Measurements from ENCODE around the gene ANTKMT.

DNA sequence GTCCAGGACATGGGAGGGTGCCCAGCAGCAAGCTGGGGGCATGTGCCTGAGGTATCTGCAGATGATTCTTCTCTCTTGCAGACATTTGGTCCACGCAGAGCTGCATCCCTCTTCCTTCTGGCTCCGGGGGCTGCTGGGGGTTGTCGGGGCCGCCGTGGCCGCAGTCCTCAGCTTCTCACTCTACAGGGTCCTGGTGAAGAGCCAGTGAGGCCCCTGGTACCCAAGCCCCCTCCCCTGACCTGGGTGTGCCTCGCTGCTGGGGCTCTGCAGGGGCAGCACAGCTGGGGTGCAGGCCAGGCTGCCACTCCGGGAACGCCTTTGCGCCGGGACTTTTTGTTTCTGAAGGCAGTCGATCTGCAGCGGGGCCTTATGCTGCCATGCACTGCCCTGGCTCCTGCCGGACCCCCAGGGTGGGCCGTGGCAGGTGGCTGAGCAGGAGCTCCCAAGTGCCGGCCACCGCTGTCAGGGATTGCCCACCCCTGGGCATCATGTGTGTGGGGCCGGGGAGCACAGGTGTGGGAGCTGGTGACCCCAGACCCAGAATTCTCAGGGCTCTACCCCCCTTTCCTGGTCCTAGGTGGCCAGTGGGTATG, 47.5 kb upstream of the ANTKMT start:
- peak in 1 of 3 donors; percentile 16 for TF ChIP-seq POLR2AphosphoS5 (IDR thresholded peaks at IDR 0.05)
- TF ChIP-seq, protein P1, sequence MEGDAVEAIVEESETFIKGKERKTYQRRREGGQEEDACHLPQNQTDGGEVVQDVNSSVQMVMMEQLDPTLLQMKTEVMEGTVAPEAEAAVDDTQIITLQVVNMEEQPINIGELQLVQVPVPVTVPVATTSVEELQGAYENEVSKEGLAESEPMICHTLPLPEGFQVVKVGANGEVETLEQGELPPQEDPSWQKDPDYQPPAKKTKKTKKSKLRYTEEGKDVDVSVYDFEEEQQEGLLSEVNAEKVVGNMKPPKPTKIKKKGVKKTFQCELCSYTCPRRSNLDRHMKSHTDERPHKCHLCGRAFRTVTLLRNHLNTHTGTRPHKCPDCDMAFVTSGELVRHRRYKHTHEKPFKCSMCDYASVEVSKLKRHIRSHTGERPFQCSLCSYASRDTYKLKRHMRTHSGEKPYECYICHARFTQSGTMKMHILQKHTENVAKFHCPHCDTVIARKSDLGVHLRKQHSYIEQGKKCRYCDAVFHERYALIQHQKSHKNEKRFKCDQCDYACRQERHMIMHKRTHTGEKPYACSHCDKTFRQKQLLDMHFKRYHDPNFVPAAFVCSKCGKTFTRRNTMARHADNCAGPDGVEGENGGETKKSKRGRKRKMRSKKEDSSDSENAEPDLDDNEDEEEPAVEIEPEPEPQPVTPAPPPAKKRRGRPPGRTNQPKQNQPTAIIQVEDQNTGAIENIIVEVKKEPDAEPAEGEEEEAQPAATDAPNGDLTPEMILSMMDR (IDR thresholded peaks at IDR 0.05 in 8 of 11, conservative IDR thresholded peaks at IDR 0.05 in 3 of 11): no peak
